Measurements from ENCODE around the gene LPAR3.

Gene LPAR3

GRCh38 chr1:84887261-84887934 lies 5.6 kb downstream of the LPAR3 start:
- peaks cover 6% of the 10 kb centered on the region; the same call in 1 of the 2 replicates for H3K36me3 ChIP-seq (replicated peaks)
- no peaks in the 10 kb centered on the region for H3K27me3 ChIP-seq (ENCODE audit: low read depth)
- in situ Hi-C loops (cut with MboI; ENCODE audit: low sequenced_read_pairs), result no loop called here
- H3K4me1 ChIP-seq, result peaks cover 12% of the 10 kb centered on the region
- no peak for DNase-seq (ENCODE audit: low spot score in 2 of 2)
- H3K9me3 ChIP-seq, result no peaks in the 10 kb centered on the region; the same call in 1 of the 2 replicates
- H3K4me3 ChIP-seq, result no peak overlapping the region

GRCh38 chr1:84885469-84885868 lies 7.5 kb downstream of the LPAR3 start:
- H3K27me3 ChIP-seq (ENCODE audit: low read depth), result no peaks in the 10 kb centered on the region
- peaks cover 6% of the 10 kb centered on the region; the same call in 1 of the 2 replicates for H3K36me3 ChIP-seq (replicated peaks)
- no peaks in the 10 kb centered on the region for H3K4me1 ChIP-seq
- H3K9me3 ChIP-seq, result peaks cover 3% of the 10 kb centered on the region; the same call in 1 of the 2 replicates
- H3K4me3 ChIP-seq, result no peak overlapping the region
- in situ Hi-C loops (cut with MboI; ENCODE audit: low sequenced_read_pairs), result no loop called here
- no peak for DNase-seq (ENCODE audit: low spot score in 2 of 2)

GRCh38 chr1:84884671-84885389 lies 8.2 kb downstream of the LPAR3 start:
- H3K27me3 ChIP-seq (ENCODE audit: low read depth), result no peaks in the 10 kb centered on the region
- H3K36me3 ChIP-seq (replicated peaks), result peaks cover 6% of the 10 kb centered on the region; the same call in 1 of the 2 replicates
- no peak overlapping the region for H3K4me3 ChIP-seq
- DNase-seq (ENCODE audit: low spot score in 2 of 2), result no peak
- in situ Hi-C loops (cut with MboI; ENCODE audit: low sequenced_read_pairs), result no loop called here
- H3K9me3 ChIP-seq, result peaks cover 3% of the 10 kb centered on the region; the same call in 1 of the 2 replicates
- H3K4me1 ChIP-seq, result no peaks in the 10 kb centered on the region

GRCh38 chr1:84883286-84883685 lies 9.7 kb downstream of the LPAR3 start:
- no peak overlapping the region for H3K4me3 ChIP-seq
- H3K36me3 ChIP-seq (replicated peaks), result peaks cover 6% of the 10 kb centered on the region; the same call in 1 of the 2 replicates
- H3K4me1 ChIP-seq, result no peaks in the 10 kb centered on the region
- H3K27me3 ChIP-seq (ENCODE audit: low read depth), result no peaks in the 10 kb centered on the region
- in situ Hi-C loops (cut with MboI; ENCODE audit: low sequenced_read_pairs), result no loop called here
- peaks cover 3% of the 10 kb centered on the region; the same call in 1 of the 2 replicates for H3K9me3 ChIP-seq
- no peak for DNase-seq (ENCODE audit: low spot score in 2 of 2)

- Histone ChIP-seq H3K36me3 (replicated peaks) (no peaks in the 10 kb centered on the region), H3K4me3 (no peak overlapping the region), H3K27me3 (ENCODE audit: low read depth) (no peaks in the 10 kb centered on the region), H3K9me3 (peaks cover 3% of the 10 kb centered on the region; the same call in 1 of the 2 replicates), H3K4me1 (peaks cover 4% of the 10 kb centered on the region; the same call in 1 of the 2 replicates)
- no peak for DNase-seq (ENCODE audit: low spot score in 2 of 2)
- in situ Hi-C loops (cut with MboI; ENCODE audit: low sequenced_read_pairs), result no loop called here
Observed at GRCh38 chr1:84877592-84877991, 15.4 kb downstream of the LPAR3 start.

- Histone ChIP-seq H3K4me1 (peaks cover 4% of the 10 kb centered on the region; the same call in 1 of the 2 replicates), H3K4me3 (no peak overlapping the region), H3K27me3 (ENCODE audit: low read depth) (no peaks in the 10 kb centered on the region), H3K9me3 (no peaks in the 10 kb centered on the region), H3K36me3 (replicated peaks) (no peaks in the 10 kb centered on the region)
- no peak for DNase-seq (ENCODE audit: low spot score in 2 of 2)
- in situ Hi-C loops (cut with MboI; ENCODE audit: low sequenced_read_pairs), result no loop called here
Observed at GRCh38 chr1:84876353-84876752, 16.7 kb downstream of the LPAR3 start.

- in situ Hi-C loops (cut with MboI; ENCODE audit: low sequenced_read_pairs), result no loop called here
- no peaks in the 10 kb centered on the region for H3K36me3 ChIP-seq (replicated peaks)
- no peaks in the 10 kb centered on the region for H3K9me3 ChIP-seq
- H3K4me3 ChIP-seq, result no peak overlapping the region
- H3K4me1 ChIP-seq, result peaks cover 4% of the 10 kb centered on the region; the same call in 1 of the 2 replicates
- H3K27me3 ChIP-seq (ENCODE audit: low read depth), result no peaks in the 10 kb centered on the region
- no peak for DNase-seq (ENCODE audit: low spot score in 2 of 2)
Observed at GRCh38 chr1:84873366-84873765, 19.6 kb downstream of the LPAR3 start.

- H3K4me3 ChIP-seq, result no peak overlapping the region
- H3K4me1 ChIP-seq, result peaks cover 4% of the 10 kb centered on the region; the same call in 1 of the 2 replicates
- no peak for DNase-seq (ENCODE audit: low spot score in 2 of 2)
- H3K36me3 ChIP-seq (replicated peaks), result no peaks in the 10 kb centered on the region
- no peaks in the 10 kb centered on the region for H3K9me3 ChIP-seq
- in situ Hi-C loops (cut with MboI; ENCODE audit: low sequenced_read_pairs), result no loop called here
- H3K27me3 ChIP-seq (ENCODE audit: low read depth), result no peaks in the 10 kb centered on the region
Observed at GRCh38 chr1:84872696-84873355, 20.2 kb downstream of the LPAR3 start.

GRCh38 chr1:84871181-84871580 lies 21.8 kb downstream of the LPAR3 start:
- H3K9me3 ChIP-seq, result no peaks in the 10 kb centered on the region
- H3K4me1 ChIP-seq, result peaks cover 4% of the 10 kb centered on the region; the same call in 1 of the 2 replicates
- H3K4me3 ChIP-seq, result no peak overlapping the region
- H3K36me3 ChIP-seq (replicated peaks), result no peaks in the 10 kb centered on the region
- DNase-seq (ENCODE audit: low spot score in 2 of 2), result no peak
- in situ Hi-C loops (cut with MboI; ENCODE audit: low sequenced_read_pairs), result no loop called here
- no peaks in the 10 kb centered on the region for H3K27me3 ChIP-seq (ENCODE audit: low read depth)

- Histone ChIP-seq H3K36me3 (replicated peaks) (no peaks in the 10 kb centered on the region), H3K27me3 (ENCODE audit: low read depth) (no peaks in the 10 kb centered on the region), H3K9me3 (no peaks in the 10 kb centered on the region), H3K4me3 (no peak overlapping the region), H3K4me1 (peaks cover 2% of the 10 kb centered on the region; the same call in 1 of the 2 replicates)
- no peak for DNase-seq (ENCODE audit: low spot score in 2 of 2)
- in situ Hi-C loops (cut with MboI; ENCODE audit: low sequenced_read_pairs), result no loop called here
Observed at GRCh38 chr1:84870591-84870990, 22.4 kb downstream of the LPAR3 start.

GRCh38 chr1:84869720-84870119 lies 23.3 kb downstream of the LPAR3 start:
- Histone ChIP-seq H3K27me3 (ENCODE audit: low read depth) (no peaks in the 10 kb centered on the region), H3K4me1 (no peaks in the 10 kb centered on the region; the same call in 1 of the 2 replicates), H3K9me3 (no peaks in the 10 kb centered on the region), H3K4me3 (no peak overlapping the region), H3K36me3 (replicated peaks) (peaks cover 4% of the 10 kb centered on the region)
- no peak for DNase-seq (ENCODE audit: low spot score in 2 of 2)
- in situ Hi-C loops (cut with MboI; ENCODE audit: low sequenced_read_pairs), result no loop called here

- Histone ChIP-seq H3K27me3 (ENCODE audit: low read depth) (no peaks in the 10 kb centered on the region), H3K36me3 (replicated peaks) (peaks cover 17% of the 10 kb centered on the region), H3K4me1 (no peaks in the 10 kb centered on the region), H3K9me3 (no peaks in the 10 kb centered on the region), H3K4me3 (no peak overlapping the region)
- in situ Hi-C loops (cut with MboI; ENCODE audit: low sequenced_read_pairs), result no loop called here
- no peak for DNase-seq (ENCODE audit: low spot score in 2 of 2)
Observed at GRCh38 chr1:84862810-84863251, 30.2 kb downstream of the LPAR3 start.

- Histone ChIP-seq H3K9me3 (no peaks in the 10 kb centered on the region), H3K27me3 (ENCODE audit: low read depth) (no peaks in the 10 kb centered on the region), H3K36me3 (replicated peaks) (peaks cover 17% of the 10 kb centered on the region), H3K4me1 (no peaks in the 10 kb centered on the region), H3K4me3 (no peak overlapping the region)
- in situ Hi-C loops (cut with MboI; ENCODE audit: low sequenced_read_pairs), result no loop called here
- no peak for DNase-seq (ENCODE audit: low spot score in 2 of 2)
Observed at GRCh38 chr1:84861988-84862644, 30.9 kb downstream of the LPAR3 start.

All from HAP-1 (cell line).